ENCODE results near the gene MAML3.

The MAML3 gene

DNA sequence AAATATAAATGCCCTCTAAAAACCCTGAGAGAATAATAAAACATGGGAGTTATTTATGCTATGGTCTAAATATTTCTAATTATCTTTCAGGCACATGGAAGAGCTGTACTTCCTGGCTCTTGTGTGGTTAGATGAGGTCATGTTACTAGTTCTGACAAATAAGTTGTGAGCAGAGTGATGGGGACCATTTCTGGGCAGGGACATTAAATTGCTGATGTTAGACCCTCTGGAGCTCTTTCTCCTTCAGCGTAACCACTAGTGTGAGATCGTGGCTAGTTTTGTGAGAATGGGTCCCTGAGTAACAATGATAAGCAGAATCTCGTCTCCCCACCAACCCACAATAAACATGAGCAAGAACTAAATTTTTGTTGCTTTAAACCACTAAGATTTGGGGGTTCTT is 108.0 kb downstream of the MAML3 start:
- DNase-seq (ENCODE audit: low read depth, low spot score), result no peak

DNA sequence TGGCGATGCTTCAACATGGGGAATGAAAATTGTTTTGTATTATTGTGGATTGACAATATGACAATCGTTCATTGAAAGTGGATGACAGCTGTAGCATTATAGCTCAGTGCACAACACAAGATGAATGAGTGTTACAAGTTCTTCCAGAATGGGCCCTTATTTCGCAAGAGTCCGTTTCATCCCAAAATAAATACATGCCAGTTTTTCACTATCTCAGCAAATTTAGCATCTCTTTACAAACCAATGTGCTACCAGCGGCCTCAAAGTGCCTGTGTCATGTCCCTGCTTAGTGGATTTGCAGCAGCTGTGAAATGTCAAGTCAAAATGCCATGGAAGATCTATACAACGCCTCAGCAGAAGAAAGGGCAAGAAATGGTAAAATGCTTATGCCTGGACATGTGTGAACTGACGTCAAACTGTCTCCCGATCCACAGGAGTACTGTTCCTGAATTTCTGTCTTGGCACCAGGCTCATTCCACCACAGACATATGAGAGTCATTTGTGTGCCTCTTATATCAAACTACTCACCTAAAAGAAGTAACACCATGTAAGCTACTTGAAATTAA is 109.6 kb downstream of the MAML3 start:
- no peak for DNase-seq (ENCODE audit: low read depth, low spot score)

DNA sequence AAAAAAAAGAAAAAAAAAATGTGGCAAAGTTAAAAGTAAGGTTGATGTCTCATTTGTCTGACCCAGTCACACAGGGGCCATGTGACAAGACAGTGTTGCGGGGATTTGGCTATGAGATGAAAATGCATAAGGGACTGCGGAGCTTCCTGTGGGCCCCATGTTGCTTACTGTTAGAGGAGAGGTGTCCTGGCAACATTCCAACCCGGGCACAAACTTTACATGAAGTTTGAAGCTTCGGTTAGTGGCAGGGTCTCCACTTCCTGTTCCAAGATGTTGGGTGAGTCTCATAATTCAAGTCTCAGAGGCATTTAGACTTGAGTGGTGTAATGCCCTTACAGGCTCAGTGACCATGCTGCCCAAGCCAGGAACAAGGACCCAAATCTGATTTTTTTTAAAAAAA is 111.3 kb downstream of the MAML3 start:
- no peak for DNase-seq (ENCODE audit: low read depth, low spot score)

DNA sequence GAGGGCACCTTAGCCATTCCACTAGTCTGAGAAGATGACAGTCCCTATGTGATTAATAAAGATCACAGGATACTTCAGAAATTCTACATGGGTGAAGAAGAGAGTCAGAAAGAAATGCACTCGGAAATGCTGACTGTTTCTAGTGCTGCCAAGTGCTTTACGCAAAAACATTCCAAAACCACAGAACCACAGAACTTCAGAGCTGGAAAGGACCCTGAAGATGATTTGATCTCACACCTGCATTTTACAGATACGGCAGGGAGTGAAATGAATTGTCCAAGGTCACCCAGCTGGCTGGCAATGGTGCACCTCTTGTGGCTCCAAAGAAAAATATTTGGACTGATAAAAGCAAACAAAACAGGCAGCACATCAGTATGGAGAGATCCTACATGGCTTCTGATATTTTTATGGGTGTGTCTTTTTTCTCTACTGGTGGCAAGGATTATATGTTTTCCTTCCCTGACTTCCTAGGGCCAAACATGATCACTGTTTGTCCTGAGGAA is 115.9 kb downstream of the MAML3 start:
- DNase-seq (ENCODE audit: low read depth, low spot score), result no peak

- DNase-seq (ENCODE audit: low read depth, low spot score), result peak; percentile 74
These were observed 116.5 kb downstream of the MAML3 start for GRCh38 chr4:140037353-140038030.

DNA sequence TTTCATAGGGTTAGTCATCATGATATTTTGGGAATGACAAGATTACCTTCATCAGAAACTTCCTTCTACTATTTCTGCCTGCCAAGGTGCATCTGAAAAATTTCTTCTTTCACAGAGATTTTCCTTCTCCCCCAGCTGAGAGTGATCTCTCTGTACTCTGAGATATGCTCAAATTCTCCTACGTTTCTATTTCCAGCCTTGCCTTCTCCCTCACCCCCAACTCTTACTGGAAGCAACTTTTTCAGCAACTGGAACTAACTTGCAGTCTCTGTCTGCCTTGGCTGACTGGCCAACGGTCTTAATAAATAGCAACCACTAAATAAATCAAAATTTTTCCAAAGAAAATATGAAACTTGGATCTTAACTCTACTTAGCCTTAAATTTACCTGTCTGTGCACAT is 122.3 kb downstream of the MAML3 start:
- no peak for DNase-seq (ENCODE audit: low read depth, low spot score)

- no peak for DNase-seq (ENCODE audit: low read depth, low spot score)
These were observed 122.9 kb downstream of the MAML3 start for GRCh38 chr4:140031061-140031460.

DNA sequence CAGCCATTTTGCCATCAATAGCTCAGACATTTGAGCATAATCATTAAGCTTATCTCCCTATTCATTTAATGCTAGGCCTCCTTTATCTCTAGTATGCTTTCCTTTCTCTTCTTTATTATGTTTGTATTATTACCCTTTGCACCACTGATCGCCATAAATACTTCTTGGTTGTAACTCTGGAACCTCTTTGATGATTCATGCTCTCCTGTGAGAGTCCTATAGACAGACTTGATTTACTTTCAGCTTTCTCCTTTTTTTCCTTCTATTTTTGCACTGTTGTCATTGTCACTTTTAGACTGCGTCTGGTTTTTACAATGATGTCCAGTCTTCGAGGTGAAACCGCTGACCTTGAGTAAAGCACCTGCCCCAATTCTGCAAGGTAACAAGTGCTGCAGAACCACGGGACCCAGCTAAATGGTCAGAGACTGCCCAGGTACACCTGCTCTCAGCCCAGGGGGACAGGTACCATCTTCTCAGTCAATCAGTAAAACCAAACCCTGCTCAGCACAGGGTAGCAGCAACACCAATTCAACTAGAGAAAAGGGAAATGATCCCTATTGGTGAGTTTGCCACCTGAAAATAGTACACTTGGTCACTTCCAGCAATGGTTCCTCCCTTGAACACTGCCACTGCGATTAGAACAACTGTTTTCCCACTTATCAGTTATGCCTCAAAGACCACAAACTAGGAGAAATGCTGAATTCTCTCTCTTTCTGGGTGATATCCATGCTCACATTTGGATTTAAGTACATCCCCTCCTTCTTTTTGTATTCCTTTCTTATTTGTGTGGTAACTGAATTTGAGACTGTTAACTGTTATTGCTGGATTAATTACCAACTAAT is 125.1 kb downstream of the MAML3 start:
- no peak for DNase-seq (ENCODE audit: low read depth, low spot score)

GRCh38 chr4:140028101-140028500 is 125.9 kb downstream of the MAML3 start:
- no peak for DNase-seq (ENCODE audit: low read depth, low spot score)

DNA sequence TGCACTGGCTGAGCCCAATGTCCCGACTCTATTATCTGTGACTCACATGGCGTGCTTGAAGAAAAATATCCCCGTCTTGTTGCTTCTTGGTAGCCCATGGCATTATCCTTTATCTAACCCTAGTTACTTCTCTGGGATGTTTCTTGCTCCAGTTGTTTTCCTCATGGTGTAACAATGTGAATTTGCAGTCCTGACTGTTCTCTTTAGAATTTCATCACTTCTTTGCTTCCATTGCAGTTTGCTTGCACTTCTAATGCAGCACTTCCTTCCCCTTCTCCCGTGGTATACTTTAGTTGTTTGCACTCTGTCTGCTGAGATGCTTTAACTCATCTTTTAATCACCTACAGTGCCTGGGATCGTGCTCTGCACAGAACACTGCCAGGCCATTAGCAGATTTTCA is 126.9 kb downstream of the MAML3 start:
- no peak for DNase-seq (ENCODE audit: low read depth, low spot score)

DNA sequence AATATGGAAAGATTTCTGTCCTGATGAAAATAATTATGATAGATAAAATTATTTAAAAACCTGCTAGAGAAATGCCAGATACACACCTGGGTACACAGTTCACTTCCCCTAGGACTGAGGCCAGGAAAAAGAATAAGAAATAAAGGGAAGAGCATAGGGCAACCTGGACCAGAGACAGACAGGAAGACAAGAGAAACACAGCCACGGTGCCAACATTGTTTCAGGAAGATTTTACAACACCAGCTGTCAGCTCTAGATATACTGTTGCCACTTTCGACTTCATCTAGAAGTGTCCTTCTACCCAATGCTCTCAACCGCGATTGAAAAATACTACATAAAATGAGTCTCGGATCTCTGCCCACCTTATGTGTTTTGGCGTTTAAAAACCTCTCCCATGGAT is 128.5 kb downstream of the MAML3 start:
- DNase-seq (ENCODE audit: low read depth, low spot score), result no peak

DNA sequence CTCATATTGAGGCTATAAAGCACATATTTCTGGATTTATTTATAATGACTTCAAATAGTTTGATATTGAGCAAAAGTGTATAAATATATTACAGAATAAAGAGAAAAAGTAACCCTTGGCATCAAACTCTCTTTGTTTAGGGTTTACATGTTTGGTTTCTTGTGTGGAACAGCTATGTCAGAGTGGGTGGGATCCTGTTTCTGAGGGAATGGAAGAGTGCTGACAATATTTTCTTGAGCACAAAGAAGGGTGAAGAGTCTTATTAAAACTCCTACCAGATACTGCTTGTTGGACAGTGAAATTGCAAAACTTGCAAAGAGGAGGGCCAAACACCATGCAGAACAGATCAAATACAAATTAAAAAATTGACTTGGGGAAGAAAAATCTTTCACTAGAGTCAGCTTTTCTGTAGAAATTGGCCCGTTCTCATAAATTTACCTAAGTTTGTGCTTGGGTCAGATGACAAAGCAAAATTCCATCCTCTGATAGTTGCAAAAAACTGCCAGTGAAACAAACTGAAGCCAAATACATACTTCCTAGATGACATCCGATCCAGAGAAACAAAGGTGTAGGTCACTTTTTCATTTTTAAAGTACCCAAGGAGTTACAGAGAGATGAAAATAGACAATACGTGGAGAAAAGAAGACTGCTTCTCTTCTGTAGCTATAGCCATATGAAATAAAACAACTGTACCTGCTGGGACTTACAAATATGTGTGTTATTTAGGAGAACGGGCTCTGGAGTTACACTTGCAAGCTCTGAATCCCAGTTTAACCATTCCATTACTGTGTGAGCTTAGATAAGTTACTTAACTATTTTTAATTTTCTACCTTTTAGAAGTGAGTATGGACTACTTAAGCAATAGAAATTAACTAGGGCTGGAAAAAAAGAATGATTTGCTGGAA is 133.3 kb downstream of the MAML3 start:
- no peak for DNase-seq (ENCODE audit: low read depth, low spot score)

DNA sequence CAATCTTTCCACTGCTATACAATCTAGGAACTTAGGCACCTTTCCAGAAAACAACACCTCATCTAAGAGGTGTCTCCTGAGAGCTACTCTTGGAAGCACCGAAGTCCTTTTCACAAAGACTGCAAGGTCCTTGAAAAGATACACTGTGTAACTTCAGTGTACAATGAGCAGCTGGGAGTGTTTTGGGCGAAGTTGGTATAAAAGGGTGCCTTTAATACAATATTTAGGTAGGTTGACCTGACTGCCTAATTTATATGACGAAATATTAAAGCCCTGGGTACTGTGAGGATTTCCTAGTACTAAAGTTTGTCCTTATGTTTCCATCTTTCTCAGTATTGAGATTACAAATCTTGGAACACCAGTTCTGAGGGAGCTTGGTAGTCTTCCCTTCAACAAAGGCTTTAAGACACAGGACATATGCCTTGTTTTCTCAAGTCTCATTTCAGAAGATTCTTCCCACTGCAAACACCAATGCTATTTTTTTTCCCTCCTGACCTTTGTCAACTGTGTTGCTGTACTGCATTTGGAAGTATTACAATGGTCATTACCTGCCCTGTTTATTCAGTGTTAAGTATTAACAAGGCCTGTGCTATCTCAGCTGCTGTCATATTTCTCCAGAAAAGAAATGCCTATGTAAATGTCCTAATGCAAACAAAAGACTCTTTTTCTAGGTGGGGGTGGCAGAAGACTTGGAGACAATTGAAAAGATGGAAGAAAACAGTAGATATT is 134.2 kb downstream of the MAML3 start:
- DNase-seq (ENCODE audit: low read depth, low spot score), result no peak

- DNase-seq (ENCODE audit: low read depth, low spot score), result no peak
These were observed 134.9 kb downstream of the MAML3 start for GRCh38 chr4:140018931-140019618.

DNA sequence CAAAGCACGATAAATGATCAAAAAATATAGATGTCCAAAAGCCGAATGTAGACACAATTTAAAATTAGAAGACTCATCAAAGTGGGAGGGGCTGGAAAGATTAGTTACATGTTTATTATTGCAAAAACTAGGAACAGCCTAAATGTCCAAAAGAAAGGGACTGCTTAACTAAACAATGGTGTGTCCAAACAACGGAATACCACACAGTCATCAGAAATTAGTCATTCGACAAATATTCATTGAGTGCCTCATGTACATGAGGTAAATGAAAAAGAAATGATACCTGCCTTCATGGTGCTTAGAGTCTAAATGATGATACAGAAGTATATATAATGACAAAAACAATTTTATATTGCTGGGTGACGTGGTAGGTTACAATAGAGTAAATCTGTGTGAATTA is 139.7 kb downstream of the MAML3 start:
- no peak for DNase-seq (ENCODE audit: low read depth, low spot score)

- peak; percentile 65 for DNase-seq (ENCODE audit: low read depth, low spot score)
These were observed 141.1 kb downstream of the MAML3 start for GRCh38 chr4:140012688-140013486.

GRCh38 chr4:140005699-140006098 is 148.3 kb downstream of the MAML3 start:
- no peak for DNase-seq (ENCODE audit: low read depth, low spot score)

DNA sequence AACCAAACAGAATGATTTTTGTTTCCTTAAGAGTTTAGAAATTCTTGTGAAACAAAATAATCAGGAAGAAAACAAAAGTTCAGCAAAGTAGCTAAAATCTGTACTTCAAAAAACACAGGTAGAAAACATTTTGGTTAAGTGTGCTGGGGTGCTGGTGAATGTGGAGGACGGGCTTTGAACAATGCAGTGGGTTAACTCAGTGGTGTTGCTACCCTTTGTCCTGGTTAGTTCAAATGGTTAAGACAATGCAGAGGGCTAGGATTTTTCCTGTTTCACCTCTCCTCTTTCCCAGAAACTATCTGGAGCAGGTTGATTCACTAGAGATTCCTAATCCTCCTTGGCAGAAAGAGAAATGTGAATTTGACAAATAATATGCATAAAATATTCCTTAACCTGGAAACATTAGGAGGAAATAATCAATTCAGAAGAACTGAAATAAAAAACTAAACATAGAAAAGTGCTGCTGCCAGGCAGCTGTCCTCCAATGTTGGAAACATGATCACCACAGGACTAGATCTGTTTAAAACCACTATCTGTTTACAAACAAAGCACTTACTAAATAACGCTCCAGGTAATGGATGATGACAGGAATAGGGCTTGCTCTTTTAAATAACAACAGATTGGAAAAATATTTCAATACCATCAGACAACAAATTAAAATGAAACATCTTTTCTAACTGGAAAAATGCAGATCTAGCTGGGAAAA is 148.9 kb downstream of the MAML3 start:
- DNase-seq (ENCODE audit: low read depth, low spot score), result no peak

DNA sequence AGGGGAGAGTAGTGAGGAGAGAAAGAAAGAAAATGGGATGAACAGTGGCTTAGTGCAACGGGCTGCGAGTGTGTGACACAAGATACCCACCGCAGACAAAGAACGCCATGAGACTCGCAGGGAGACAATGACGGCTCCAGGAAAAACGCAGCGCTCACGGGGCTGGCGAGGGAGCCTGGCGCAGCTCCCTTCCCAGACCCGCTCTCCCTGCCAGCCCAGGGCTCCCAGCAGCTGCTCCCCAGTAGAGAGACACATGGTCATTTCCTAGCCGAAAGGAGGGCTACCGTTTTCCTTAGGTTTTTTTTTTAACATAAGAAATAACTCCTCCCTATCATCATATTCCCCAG is 149.5 kb downstream of the MAML3 start:
- no peak for DNase-seq (ENCODE audit: low read depth, low spot score)
